ENCODE data around the gene MARCHF9. TPM values are rescaled to one million over a fixed set of nuclear protein-coding genes. Genes with fewer than 3 reads are reported as not detected.

Gene MARCHF9
- total and polyA plus RNA-seq, 2 donors (not counting 1 experiment from before 2014, with no cell fraction given): 81.4 to 128 TPM

DNA sequence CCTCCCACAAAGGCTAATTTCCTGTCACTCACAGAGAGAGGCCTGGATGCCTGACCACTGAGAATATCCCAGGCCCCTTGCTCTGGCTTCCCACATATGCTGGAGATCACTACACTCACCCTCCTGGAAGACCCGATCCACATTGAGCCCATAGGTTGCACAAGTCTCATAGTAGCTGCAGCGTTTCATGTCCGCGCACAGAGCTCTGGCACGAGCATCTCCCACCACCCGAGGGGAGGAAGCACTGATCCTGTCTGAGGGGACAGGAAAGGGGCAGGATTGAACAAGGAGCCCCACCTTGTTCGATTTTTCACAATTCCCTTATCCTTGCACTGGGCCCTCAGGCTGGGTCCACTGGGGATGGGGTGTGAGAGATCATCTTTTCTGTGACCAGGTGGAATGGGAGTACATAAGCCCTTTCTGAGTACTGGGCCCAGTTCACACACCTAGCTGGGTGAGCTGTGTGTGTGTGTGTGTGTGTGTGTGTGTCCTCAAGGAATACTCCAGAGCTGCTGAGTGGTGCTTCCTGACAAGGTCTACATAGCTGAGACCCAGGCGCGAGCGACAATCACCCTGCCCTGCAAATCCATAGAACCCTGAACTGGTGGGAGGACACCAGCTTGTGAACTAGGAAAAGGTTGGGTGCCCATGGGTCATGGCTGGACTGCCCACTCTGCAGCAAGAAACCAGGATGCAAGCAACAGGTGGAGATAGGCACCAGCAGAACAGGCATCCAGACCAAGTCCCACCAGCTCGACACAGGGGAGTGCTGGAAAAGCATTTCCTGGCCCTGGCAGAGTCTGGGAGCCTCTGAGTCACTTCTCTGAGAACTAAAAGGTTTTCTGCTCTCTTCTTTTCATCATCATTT, 21.9 kb upstream of the MARCHF9 start:
- WGBS (ENCODE audit: insufficient coverage): 95% methylated on average over 10 of the region's 11 CpGs
- Mint-ChIP-seq H3K4me3 (no peak overlapping the region), H3K27me3 (no peaks in the 10 kb centered on the region), H3K27ac (no peak overlapping the region), H3K9me3 (ENCODE audit: insufficient read depth) (no peaks in the 10 kb centered on the region), H3K4me1 (peaks cover 2% of the 10 kb centered on the region)
- intact Hi-C loops (cut with micrococcal nuclease): no loop called here
- DNase-seq: no peak
- no peaks in the 10 kb centered on the region for H3K27me3 ChIP-seq (replicated peaks in 1 of 4; ENCODE audit: control extremely low read depth in 1 of 4, control insufficient read depth in 3 of 4, insufficient read depth in 4 of 4, low read length in 3 of 4)
- no peak overlapping the region for H2AFZ ChIP-seq (ENCODE audit: insufficient read depth, low read depth, low read length, poor library complexity, severe bottlenecking)
- H3K4me1 ChIP-seq (ENCODE audit: control insufficient read depth in 2 of 2, insufficient read depth in 2 of 2, low read length in 2 of 2): no peaks in the 10 kb centered on the region
- H4K20me1 ChIP-seq (ENCODE audit: control insufficient read depth, insufficient read depth, low read length, poor library complexity, severe bottlenecking): peaks cover 28% of the 10 kb centered on the region
- H3K27ac ChIP-seq (ENCODE audit: low read length in 2 of 2): no peak overlapping the region
- no peak overlapping the region for H3K4me3 ChIP-seq (ENCODE audit: control extremely low read depth in 1 of 5, extremely low read depth in 1 of 5, insufficient read depth in 1 of 5, low read depth in 2 of 5, low read length in 4 of 5)
- peaks cover 13% of the 10 kb centered on the region for H3K79me2 ChIP-seq (ENCODE audit: control insufficient read depth, insufficient read depth, low read length)
- H3K36me3 ChIP-seq (replicated peaks in 1 of 2; ENCODE audit: control extremely low read depth in 1 of 2, control insufficient read depth in 1 of 2, extremely low read depth in 1 of 2, insufficient read depth in 2 of 2, low read length in 1 of 2): peaks cover 0 to 76% of the 10 kb centered on the region in 2 experiments
- H3K4me2 ChIP-seq (replicated peaks; ENCODE audit: low read depth, low read length, poor library complexity, severe bottlenecking): no peak overlapping the region
- H3K9ac ChIP-seq (ENCODE audit: low read length): no peak overlapping the region
- CTCF ChIA-PET: interaction anchor here (1.4 kb wide), 1 partner anchor 95 kb away, joined by 4 read pairs; no protein-coding TSS in a partner anchor
- no peaks in the 10 kb centered on the region for H3K9me3 ChIP-seq (ENCODE audit: control extremely low read depth in 1 of 3, control insufficient read depth in 2 of 3, insufficient read depth in 1 of 3, low read length in 2 of 3)
- TF ChIP-seq CTCF (IDR thresholded peaks at IDR 0.05) (no peak), EZH2 (IDR thresholded peaks at IDR 0.05; ENCODE audit: borderline replicate concordance, insufficient read depth, low read depth, low read length, poor library complexity, severe bottlenecking) (no peak)
- POLR2A ChIA-PET: interaction anchor here (1.3 kb wide), 1 partner anchor 9 kb away, joined by 3 read pairs; no protein-coding TSS in a partner anchor
- no peak for ATAC-seq (ENCODE audit: low read depth)

DNA sequence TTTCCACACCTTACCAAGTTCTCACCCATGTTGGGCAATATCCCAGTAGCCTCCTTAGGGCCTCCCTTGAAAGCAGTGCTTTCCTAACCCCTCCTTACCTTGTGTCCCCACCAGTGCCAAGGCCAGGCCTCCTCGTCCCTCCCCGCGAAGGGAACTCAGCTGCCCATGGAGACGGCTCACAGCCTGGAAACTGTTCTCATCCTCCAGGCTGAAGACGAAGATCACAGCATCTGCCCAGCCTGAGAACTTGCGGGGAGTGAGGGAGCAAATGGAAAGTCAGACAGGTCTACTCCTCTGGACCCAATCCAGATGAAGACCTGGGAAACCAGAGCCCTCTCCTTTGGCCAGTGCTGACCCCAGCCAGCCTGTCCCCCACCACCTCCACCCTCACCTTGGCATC, 21.0 kb upstream of the MARCHF9 start:
- H3K36me3 ChIP-seq (replicated peaks in 1 of 2; ENCODE audit: control extremely low read depth in 1 of 2, control insufficient read depth in 1 of 2, extremely low read depth in 1 of 2, insufficient read depth in 2 of 2, low read length in 1 of 2): peaks cover 0 to 68% of the 10 kb centered on the region in 2 experiments
- peaks cover 18% of the 10 kb centered on the region for H3K79me2 ChIP-seq (ENCODE audit: control insufficient read depth, insufficient read depth, low read length)
- Mint-ChIP-seq H3K4me3 (no peak overlapping the region), H3K27me3 (no peaks in the 10 kb centered on the region), H3K27ac (no peak overlapping the region), H3K9me3 (ENCODE audit: insufficient read depth) (no peaks in the 10 kb centered on the region), H3K4me1 (peaks cover 3% of the 10 kb centered on the region)
- H2AFZ ChIP-seq (ENCODE audit: insufficient read depth, low read depth, low read length, poor library complexity, severe bottlenecking): no peak overlapping the region
- 96% methylated on average over 6 of the region's 6 CpGs for WGBS (ENCODE audit: insufficient coverage)
- ChIA-PET POLR2A (no interaction called here), CTCF (no interaction called here)
- peaks cover 36% of the 10 kb centered on the region for H4K20me1 ChIP-seq (ENCODE audit: control insufficient read depth, insufficient read depth, low read length, poor library complexity, severe bottlenecking)
- H3K9ac ChIP-seq (ENCODE audit: low read length): no peak overlapping the region
- H3K27me3 ChIP-seq (replicated peaks in 1 of 4; ENCODE audit: control extremely low read depth in 1 of 4, control insufficient read depth in 3 of 4, insufficient read depth in 4 of 4, low read length in 3 of 4): no peaks in the 10 kb centered on the region
- DNase-seq (no peak), ATAC-seq (ENCODE audit: low read depth) (no peak)
- H3K4me1 ChIP-seq (ENCODE audit: control insufficient read depth in 2 of 2, insufficient read depth in 2 of 2, low read length in 2 of 2): peaks cover 0 to under 1% of the 10 kb centered on the region in 2 donors
- H3K4me3 ChIP-seq (ENCODE audit: control extremely low read depth in 1 of 5, extremely low read depth in 1 of 5, insufficient read depth in 1 of 5, low read depth in 2 of 5, low read length in 4 of 5): no peak overlapping the region
- no peak overlapping the region for H3K27ac ChIP-seq (ENCODE audit: low read length in 2 of 2)
- no peak overlapping the region for H3K4me2 ChIP-seq (replicated peaks; ENCODE audit: low read depth, low read length, poor library complexity, severe bottlenecking)
- TF ChIP-seq EZH2 (IDR thresholded peaks at IDR 0.05; ENCODE audit: borderline replicate concordance, insufficient read depth, low read depth, low read length, poor library complexity, severe bottlenecking): no peak
- intact Hi-C loops (cut with micrococcal nuclease): no loop called here
- H3K9me3 ChIP-seq (ENCODE audit: control extremely low read depth in 1 of 3, control insufficient read depth in 2 of 3, insufficient read depth in 1 of 3, low read length in 2 of 3): no peaks in the 10 kb centered on the region
